Activated CD8-positive, alpha-beta memory T cell treated with anti-CD3 and anti-CD28 coated beads, Interleukin-2, amount 50 U/mL, for 1 hour (primary cell): Measurements from ENCODE around the gene VSNL1.
"Not testable (repeated sequence)": the region's sequence is repeated elsewhere in the genome, so short reads cannot be mapped to it uniquely, and the experiment has no call there.

Experiments
- DNase-seq: peaks from one replicate; pipeline ENCODE4 v3.0.0-alpha.2; 2020; ENCODE audit errors: extremely low read depth

The VSNL1 gene

GRCh38 chr2:17542471-17542870 lies 2.0 kb downstream of the VSNL1 start:
- DNase-seq, result no peak

- no peak for DNase-seq
These were observed 2.7 kb downstream of the VSNL1 start for GRCh38 chr2:17543131-17543660.

- no peak for DNase-seq
These were observed 3.4 kb downstream of the VSNL1 start for GRCh38 chr2:17543848-17544247.

- DNase-seq, result no peak
These were observed 3.8 kb downstream of the VSNL1 start for GRCh38 chr2:17544256-17544655.

- DNase-seq, result no peak
These were observed 5.5 kb downstream of the VSNL1 start for GRCh38 chr2:17545680-17546613.

GRCh38 chr2:17547237-17547636 lies 6.7 kb downstream of the VSNL1 start:
- DNase-seq, result no peak

GRCh38 chr2:17547737-17548136 lies 7.2 kb downstream of the VSNL1 start:
- DNase-seq, result no peak

GRCh38 chr2:17550907-17551306 lies 10.4 kb downstream of the VSNL1 start:
- DNase-seq, result no peak

GRCh38 chr2:17555150-17555549 lies 14.7 kb downstream of the VSNL1 start:
- no peak for DNase-seq

GRCh38 chr2:17557596-17557995 lies 17.1 kb downstream of the VSNL1 start:
- no peak for DNase-seq

GRCh38 chr2:17558053-17558452 lies 17.6 kb downstream of the VSNL1 start:
- no peak for DNase-seq

GRCh38 chr2:17558878-17559277 lies 18.4 kb downstream of the VSNL1 start:
- no peak for DNase-seq

- not testable (repeated sequence) for DNase-seq
These were observed 25.2 kb downstream of the VSNL1 start for GRCh38 chr2:17565726-17566125.

GRCh38 chr2:17571681-17572080 lies 31.2 kb downstream of the VSNL1 start:
- no peak for DNase-seq

GRCh38 chr2:17573085-17573803 lies 32.7 kb downstream of the VSNL1 start:
- no peak for DNase-seq

GRCh38 chr2:17573804-17574175 lies 33.3 kb downstream of the VSNL1 start:
- no peak for DNase-seq

- no peak for DNase-seq
These were observed 34.0 kb downstream of the VSNL1 start for GRCh38 chr2:17574406-17575073.

- DNase-seq, result no peak
These were observed 36.3 kb downstream of the VSNL1 start for GRCh38 chr2:17576802-17577201.

GRCh38 chr2:17578466-17578928 lies 38.0 kb downstream of the VSNL1 start:
- no peak for DNase-seq

- DNase-seq, result no peak
These were observed 39.3 kb downstream of the VSNL1 start for GRCh38 chr2:17579605-17580318.

- no peak for DNase-seq
These were observed 39.8 kb downstream of the VSNL1 start for GRCh38 chr2:17580319-17580715.
